BJ (cell line): Measurements from ENCODE around the gene KATNB1. TPM values are rescaled to one million over a fixed set of nuclear protein-coding genes. Genes with fewer than 3 reads are reported as not detected.
A peak's percentile ranks its signal among the peaks of the same experiment; 100 is the strongest.

Source experiments
- CTCF ChIA-PET: fragments of 350-600 bp; formaldehyde crosslinking; extraction: SDS; loops from one replicate; lab custom pipeline; 2021; ENCODE audit warnings: antibody characterized with exemption, inconsistent platforms; lab: Yijun Ruan, JAX
- POLR2A ChIA-PET: fragments of 300-600 bp; sonication (Branson Sonifier 250); formaldehyde crosslinking; extraction: SDS; loops from one replicate; lab custom pipeline; 2021; ENCODE audit warnings: antibody characterized with exemption; lab: Charles Lee
- DNase-seq: peaks from one replicate; pipeline ENCODE4 v3.0.0-alpha.2; 2011; ENCODE audit warnings: low read depth
- H3K27me3 ChIP-seq: 2 replicates; pipeline ENCODE4 v1.6.0; 2011; ENCODE audit warnings: low read length; ENCODE audit not compliant: control insufficient read depth, insufficient read depth
- H3K36me3 ChIP-seq: 2 replicates; pipeline ENCODE4 v1.5.1; 2011; ENCODE audit warnings: low read length; ENCODE audit not compliant: control insufficient read depth, insufficient read depth
- H3K4me3 ChIP-seq: 2 replicates; pipeline ENCODE4 v1.5.1; 2011; ENCODE audit warnings: low read depth, mild to moderate bottlenecking, control low read depth, low read length
- CTCF ChIP-seq: IDR thresholded peaks from 2 replicates; pipeline ENCODE4 v1.5.1; 2011; ENCODE audit warnings: low read depth, mild to moderate bottlenecking, control low read depth, inconsistent platforms, low read length, moderate library complexity; ENCODE audit not compliant: insufficient read depth
- polyA plus RNA-seq: library from polyadenylated mRNA; depleted of rRNA; stranded (reverse); fragments of >200 nt; gene quantifications from 2 replicates; pipeline ENCODE4 v1.2.3, GENCODE V29; 2011

Gene KATNB1
- polyA plus RNA-seq, 1 experiment = 28.1 TPM

- no peak for DNase-seq
- no peak overlapping the region for H3K4me3 ChIP-seq
- H3K36me3 ChIP-seq = peaks cover 42% of the 10 kb centered on the region
- ChIA-PET POLR2A (no interaction called here), CTCF (interaction anchor here (0.7 to 3.2 kb wide), 26 partner anchors 9 to 244 kb away, joined by 3 to 32 read pairs (median 4); partner anchors contain the start of gene KATNB1)
- H3K27me3 ChIP-seq = no peaks in the 10 kb centered on the region
- peak; percentile 99 for TF ChIP-seq CTCF
These were observed 21.8 kb downstream of the KATNB1 start for GRCh38 chr16:57757326-57757786.

- DNase-seq = no peak
- Histone ChIP-seq H3K27me3 (no peaks in the 10 kb centered on the region), H3K4me3 (no peak overlapping the region), H3K36me3 (peaks cover 40% of the 10 kb centered on the region)
- ChIA-PET POLR2A (no interaction called here), CTCF (interaction anchor here (0.7 to 3.2 kb wide), 17 partner anchors 10 to 244 kb away, joined by 3 to 32 read pairs (median 7); no protein-coding TSS in a partner anchor)
- no peak for TF ChIP-seq CTCF
These were observed 22.3 kb downstream of the KATNB1 start for GRCh38 chr16:57757883-57758282.

- POLR2A ChIA-PET = no interaction called here
- CTCF ChIA-PET = interaction anchor here (1.1 to 3.2 kb wide), 9 partner anchors 11 to 140 kb away, joined by 4 to 32 read pairs (median 8); no protein-coding TSS in a partner anchor
These were observed 23.0 kb downstream of the KATNB1 start for GRCh38 chr16:57758331-57759117.

GRCh38 chr16:57759131-57759530, 23.6 kb downstream of the KATNB1 start:
- DNase-seq = no peak
- ChIA-PET POLR2A (no interaction called here), CTCF (interaction anchor here (1.7 kb wide), 1 partner anchor 104 kb away, joined by 6 read pairs; no protein-coding TSS in a partner anchor)
- Histone ChIP-seq H3K4me3 (no peak overlapping the region), H3K36me3 (peaks cover 47% of the 10 kb centered on the region), H3K27me3 (no peaks in the 10 kb centered on the region)
- no peak for TF ChIP-seq CTCF

More at GRCh38 chr16:57758331-57759117, 23.0 kb downstream of the KATNB1 start:
- no peak overlapping the region for H3K4me3 ChIP-seq
- TF ChIP-seq CTCF = no peak
- H3K27me3 ChIP-seq = no peaks in the 10 kb centered on the region
- peaks cover 46% of the 10 kb centered on the region for H3K36me3 ChIP-seq
- no peak for DNase-seq

GRCh38 chr16:57759541-57760356, 24.2 kb downstream of the KATNB1 start:
- peaks cover 47% of the 10 kb centered on the region for H3K36me3 ChIP-seq
- no peaks in the 10 kb centered on the region for H3K27me3 ChIP-seq
- ChIA-PET POLR2A (no interaction called here), CTCF (interaction anchor here (1.7 kb wide), 1 partner anchor 104 kb away, joined by 6 read pairs; no protein-coding TSS in a partner anchor)
- TF ChIP-seq CTCF = no peak
- no peak overlapping the region for H3K4me3 ChIP-seq
- no peak for DNase-seq
